ENCODE results near the gene CD72. TPM values are rescaled to one million over a fixed set of nuclear protein-coding genes. Genes with fewer than 3 reads are reported as not detected.

Gene CD72
- total RNA-seq, 1 donor from 2014 or later, result 2.1 TPM

DNA sequence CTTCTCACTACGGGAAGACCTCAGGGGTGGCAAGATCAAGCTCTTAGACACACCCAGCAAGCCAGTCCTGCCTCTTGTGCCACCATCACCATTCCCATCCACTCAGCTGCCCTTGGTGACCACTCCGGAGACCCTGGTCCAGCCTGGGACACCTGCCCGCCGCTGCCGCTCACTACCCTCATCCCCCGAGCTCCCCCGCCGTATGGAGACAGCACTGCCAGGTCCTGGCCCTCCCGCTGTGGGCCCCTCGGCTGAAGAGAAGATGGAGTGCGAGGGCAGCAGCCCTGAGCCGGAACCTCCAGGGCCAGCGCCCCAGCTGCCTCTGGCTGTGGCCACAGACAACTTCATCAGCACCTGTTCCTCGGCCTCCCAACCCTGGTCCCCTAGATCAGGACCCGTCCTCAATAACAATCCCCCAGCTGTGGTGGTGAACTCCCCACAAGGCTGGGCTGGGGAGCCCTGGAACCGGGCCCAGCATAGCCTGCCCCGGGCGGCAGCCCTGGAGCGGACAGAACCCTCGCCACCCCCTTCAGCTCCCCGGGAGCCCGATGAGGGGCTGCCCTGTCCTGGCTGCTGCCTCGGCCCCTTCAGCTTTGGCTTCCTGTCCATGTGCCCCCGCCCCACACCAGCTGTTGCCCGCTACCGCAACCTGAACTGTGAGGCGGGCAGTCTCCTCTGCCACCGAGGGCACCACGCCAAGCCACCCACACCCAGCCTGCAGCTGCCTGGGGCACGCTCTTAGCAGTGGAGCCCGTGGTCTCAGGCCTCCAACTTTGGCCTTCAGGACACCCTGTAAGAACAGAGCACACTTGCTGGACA is 9.0 kb downstream of the CD72 start:
- no peaks in the 10 kb centered on the region for H3K9me3 ChIP-seq (ENCODE audit: control insufficient read depth in 3 of 3, low read length in 3 of 3)
- peak overlapping the region; percentile 71 for H3K27ac ChIP-seq (ENCODE audit: low read depth, low read length)
- peak overlapping the region in 2 of 3 donors; percentile 45 to 60 for H3K9ac ChIP-seq (ENCODE audit: low read depth in 1 of 3, low read length in 3 of 3)
- peaks cover 30 to 45% (median 32%) of the 10 kb centered on the region in 3 donors for H3K4me1 ChIP-seq (ENCODE audit: control insufficient read depth in 3 of 3, insufficient read depth in 3 of 3, low read length in 3 of 3)
- no peak overlapping the region for H3K4me3 ChIP-seq (ENCODE audit: low read length in 3 of 3)
- peaks cover 13 to 20% (median 19%) of the 10 kb centered on the region in 3 donors for H3K36me3 ChIP-seq (ENCODE audit: control insufficient read depth in 3 of 3, insufficient read depth in 3 of 3, low read length in 3 of 3)
- no peaks in the 10 kb centered on the region for H3K27me3 ChIP-seq (ENCODE audit: control insufficient read depth in 3 of 3, insufficient read depth in 3 of 3, low read length in 3 of 3)

DNA sequence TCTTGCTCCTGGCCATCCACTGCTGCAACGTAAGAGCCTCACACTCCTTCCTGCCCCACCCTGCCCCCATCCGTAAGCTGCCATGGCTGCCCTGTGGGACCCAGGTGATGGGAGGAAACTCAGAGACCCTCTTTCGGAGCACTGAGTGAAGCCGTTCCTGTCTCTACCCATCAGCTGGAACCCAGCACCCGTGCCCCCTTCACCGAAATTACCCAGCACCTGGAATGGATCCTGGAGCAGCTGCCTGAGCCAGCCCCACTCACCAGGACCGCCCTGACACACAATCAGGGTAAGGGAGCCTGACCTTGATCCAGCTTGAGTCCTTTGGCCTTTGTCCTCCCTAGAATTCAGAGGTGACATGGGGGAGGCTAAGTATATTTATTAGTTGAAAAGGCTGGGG is 10.0 kb downstream of the CD72 start:
- peaks cover 13 to 20% (median 19%) of the 10 kb centered on the region in 3 donors for H3K36me3 ChIP-seq (ENCODE audit: control insufficient read depth in 3 of 3, insufficient read depth in 3 of 3, low read length in 3 of 3)
- no peak overlapping the region for H3K27ac ChIP-seq (ENCODE audit: low read depth, low read length)
- no peaks in the 10 kb centered on the region for H3K9me3 ChIP-seq (ENCODE audit: control insufficient read depth in 3 of 3, low read length in 3 of 3)
- no peaks in the 10 kb centered on the region for H3K27me3 ChIP-seq (ENCODE audit: control insufficient read depth in 3 of 3, insufficient read depth in 3 of 3, low read length in 3 of 3)
- no peak overlapping the region for H3K9ac ChIP-seq (ENCODE audit: low read depth in 1 of 3, low read length in 3 of 3)
- H3K4me1 ChIP-seq (ENCODE audit: control insufficient read depth in 3 of 3, insufficient read depth in 3 of 3, low read length in 3 of 3), result peaks cover 36 to 51% (median 39%) of the 10 kb centered on the region in 3 donors
- no peak overlapping the region for H3K4me3 ChIP-seq (ENCODE audit: low read length in 3 of 3)

DNA sequence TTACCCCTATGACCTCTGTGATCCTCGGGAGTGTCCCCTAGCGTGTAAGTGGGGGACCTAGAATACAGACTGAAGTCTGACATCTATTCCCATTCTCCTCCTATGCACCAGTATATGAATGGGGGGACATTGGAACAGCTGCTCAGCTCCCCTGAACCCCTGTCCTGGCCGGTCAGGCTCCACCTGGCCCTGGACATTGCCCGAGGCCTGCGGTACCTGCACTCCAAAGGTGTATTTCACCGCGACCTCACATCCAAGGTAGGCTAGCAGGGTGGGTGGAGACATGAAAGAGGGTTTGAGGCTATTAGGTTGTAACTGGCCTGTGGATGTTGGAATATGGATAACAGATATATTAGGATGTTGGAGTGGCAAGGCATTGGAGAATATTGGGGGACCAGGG is 11.5 kb downstream of the CD72 start:
- Histone ChIP-seq H3K27ac (ENCODE audit: low read depth, low read length) (no peak overlapping the region), H3K4me3 (ENCODE audit: low read length in 3 of 3) (peak overlapping the region in 2 of 3 donors; percentile 15 to 41)

DNA sequence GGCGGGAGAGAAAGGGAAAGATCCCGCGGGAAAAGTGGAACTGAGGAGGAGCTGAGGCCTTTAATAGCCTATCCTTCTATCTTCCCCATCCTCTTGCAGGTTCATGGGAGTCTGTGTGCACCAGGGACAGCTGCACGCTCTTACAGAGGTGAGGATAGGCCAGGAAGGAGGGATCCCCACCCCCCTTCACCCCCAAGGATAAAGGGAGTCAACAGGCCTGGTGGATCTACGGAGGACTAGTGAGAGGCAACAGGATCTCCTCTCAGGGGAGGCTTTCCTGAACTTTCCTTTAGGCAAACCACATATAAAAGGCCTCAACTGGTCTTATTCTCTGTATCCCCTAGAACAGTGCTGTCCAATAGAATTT is 12.1 kb downstream of the CD72 start:
- peaks cover 13 to 20% (median 19%) of the 10 kb centered on the region in 3 donors for H3K36me3 ChIP-seq (ENCODE audit: control insufficient read depth in 3 of 3, insufficient read depth in 3 of 3, low read length in 3 of 3)
- no peaks in the 10 kb centered on the region for H3K9me3 ChIP-seq (ENCODE audit: control insufficient read depth in 3 of 3, low read length in 3 of 3)
- peak overlapping the region; percentile 79 to 97 (median 82) for H3K4me3 ChIP-seq (ENCODE audit: low read length in 3 of 3)
- H3K27me3 ChIP-seq (ENCODE audit: control insufficient read depth in 3 of 3, insufficient read depth in 3 of 3, low read length in 3 of 3), result no peaks in the 10 kb centered on the region
- H3K27ac ChIP-seq (ENCODE audit: low read depth, low read length), result no peak overlapping the region
- peaks cover 39 to 60% (median 46%) of the 10 kb centered on the region in 3 donors for H3K4me1 ChIP-seq (ENCODE audit: control insufficient read depth in 3 of 3, insufficient read depth in 3 of 3, low read length in 3 of 3)
- H3K9ac ChIP-seq (ENCODE audit: low read depth in 1 of 3, low read length in 3 of 3), result peak overlapping the region; percentile 69 to 89 (median 83)

More for the DNA sequence above, 11.5 kb downstream of the CD72 start:
- no peaks in the 10 kb centered on the region for H3K27me3 ChIP-seq (ENCODE audit: control insufficient read depth in 3 of 3, insufficient read depth in 3 of 3, low read length in 3 of 3)
- no peaks in the 10 kb centered on the region for H3K9me3 ChIP-seq (ENCODE audit: control insufficient read depth in 3 of 3, low read length in 3 of 3)
- H3K36me3 ChIP-seq (ENCODE audit: control insufficient read depth in 3 of 3, insufficient read depth in 3 of 3, low read length in 3 of 3), result peaks cover 13 to 20% (median 19%) of the 10 kb centered on the region in 3 donors
- peaks cover 41 to 60% (median 46%) of the 10 kb centered on the region in 3 donors for H3K4me1 ChIP-seq (ENCODE audit: control insufficient read depth in 3 of 3, insufficient read depth in 3 of 3, low read length in 3 of 3)
- peak overlapping the region; percentile 44 to 83 (median 57) for H3K9ac ChIP-seq (ENCODE audit: low read depth in 1 of 3, low read length in 3 of 3)

DNA sequence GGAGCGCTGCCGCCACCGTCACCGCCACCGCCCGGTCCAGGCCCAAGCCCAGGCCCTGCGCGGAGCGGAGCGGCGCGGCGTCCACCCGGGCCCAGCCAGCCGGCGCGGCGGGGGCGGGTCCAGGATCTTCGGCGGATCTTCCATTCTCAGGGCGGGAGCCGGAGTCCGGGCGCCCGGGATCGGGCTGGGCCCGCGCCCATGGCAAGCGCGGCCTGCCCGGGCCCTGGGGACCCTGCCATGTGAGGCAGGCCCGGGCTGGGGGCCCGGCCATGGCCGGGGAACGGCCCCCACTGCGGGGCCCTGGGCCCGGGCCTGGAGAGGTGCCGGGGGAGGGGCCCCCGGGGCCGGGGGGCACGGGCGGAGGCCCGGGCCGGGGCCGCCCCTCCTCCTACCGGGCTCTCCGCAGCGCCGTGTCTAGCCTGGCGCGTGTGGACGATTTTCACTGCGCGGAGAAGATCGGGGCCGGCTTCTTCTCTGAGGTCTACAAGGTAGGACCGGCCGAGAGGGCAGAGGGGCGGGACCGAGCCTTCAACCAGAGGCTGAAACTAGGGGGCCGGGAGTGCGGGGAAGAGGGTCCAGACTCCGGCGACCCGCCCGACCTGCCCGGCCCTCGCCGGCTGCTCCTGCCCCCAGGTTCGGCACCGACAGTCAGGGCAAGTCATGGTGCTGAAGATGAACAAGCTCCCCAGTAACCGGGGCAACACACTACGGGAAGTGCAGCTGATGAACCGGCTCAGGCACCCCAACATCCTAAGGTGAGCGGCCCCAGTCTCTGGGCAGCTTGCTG is 12.7 kb downstream of the CD72 start:
- peaks cover 13 to 20% (median 19%) of the 10 kb centered on the region in 3 donors for H3K36me3 ChIP-seq (ENCODE audit: control insufficient read depth in 3 of 3, insufficient read depth in 3 of 3, low read length in 3 of 3)
- no peak overlapping the region for H3K27ac ChIP-seq (ENCODE audit: low read depth, low read length)
- H3K4me3 ChIP-seq (ENCODE audit: low read length in 3 of 3), result peak overlapping the region; percentile 79 to 97 (median 82)
- H3K27me3 ChIP-seq (ENCODE audit: control insufficient read depth in 3 of 3, insufficient read depth in 3 of 3, low read length in 3 of 3), result no peaks in the 10 kb centered on the region
- H3K9me3 ChIP-seq (ENCODE audit: control insufficient read depth in 3 of 3, low read length in 3 of 3), result no peaks in the 10 kb centered on the region
- peaks cover 38 to 61% (median 48%) of the 10 kb centered on the region in 3 donors for H3K4me1 ChIP-seq (ENCODE audit: control insufficient read depth in 3 of 3, insufficient read depth in 3 of 3, low read length in 3 of 3)
- H3K9ac ChIP-seq (ENCODE audit: low read depth in 1 of 3, low read length in 3 of 3), result peak overlapping the region; percentile 70 to 89 (median 83)

DNA sequence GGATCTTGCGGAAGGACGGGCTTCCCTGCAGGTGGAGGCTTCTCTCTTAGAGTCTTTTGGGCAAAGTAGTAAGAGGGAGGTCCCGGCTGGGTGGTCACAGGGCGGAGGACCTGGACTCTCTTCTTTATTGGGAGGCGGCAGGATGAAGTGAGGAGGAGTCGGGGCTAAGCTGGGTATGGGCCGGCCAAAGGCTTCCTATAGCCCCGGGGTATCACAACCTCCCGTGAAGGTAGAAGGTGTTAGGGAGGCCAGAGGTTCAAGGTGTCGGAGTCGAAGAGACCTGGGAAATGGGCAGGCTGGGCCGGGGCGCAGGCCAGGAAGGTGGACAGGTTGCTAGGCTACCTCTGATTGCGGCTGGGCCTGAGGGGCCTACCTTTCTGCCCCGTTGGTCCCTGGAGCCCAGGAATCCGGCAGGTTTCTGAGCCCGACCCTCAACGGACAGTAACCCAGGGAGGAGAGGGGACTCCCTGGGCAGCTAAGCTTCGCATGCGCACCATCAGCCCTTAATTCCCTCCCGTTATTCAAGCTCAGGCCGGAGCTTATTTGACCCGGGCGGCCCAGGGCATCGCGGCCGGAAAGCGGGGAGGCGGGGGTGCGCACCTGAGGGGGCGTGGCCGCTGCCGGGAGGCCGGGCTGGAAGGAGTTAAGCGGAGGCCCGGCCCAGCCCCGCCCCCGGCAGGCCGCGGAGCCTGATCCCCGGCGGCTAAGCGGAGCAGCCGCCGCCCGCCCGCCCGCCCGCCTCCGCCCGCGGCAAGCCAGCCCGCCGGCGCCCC is 13.4 kb downstream of the CD72 start, which contains the start of gene TESK1:
Gene TESK1, plus strand, starts transcription at position 685 of the 773 bp plus-strand sequence. CDS start 358 bp downstream, outside the sequence.
- Histone ChIP-seq H3K9ac (ENCODE audit: low read depth in 1 of 3, low read length in 3 of 3) (peak within 1 kb of the TSS; percentile 93 to 99 (median 95)), H3K4me3 (ENCODE audit: low read length in 3 of 3) (peak within 1 kb of the TSS; percentile 82 to 97 (median 93)), H3K4me1 (ENCODE audit: control insufficient read depth in 3 of 3, insufficient read depth in 3 of 3, low read length in 3 of 3) (peaks cover 40 to 61% (median 51%) of the 10 kb centered on the region in 3 donors), H3K27ac (ENCODE audit: low read depth, low read length) (peak within 1 kb of the TSS; percentile 97), H3K9me3 (ENCODE audit: control insufficient read depth in 3 of 3, low read length in 3 of 3) (no peaks in the 10 kb centered on the region), H3K27me3 (ENCODE audit: control insufficient read depth in 3 of 3, insufficient read depth in 3 of 3, low read length in 3 of 3) (no peaks in the 10 kb centered on the region), H3K36me3 (ENCODE audit: control insufficient read depth in 3 of 3, insufficient read depth in 3 of 3, low read length in 3 of 3) (peaks cover 13 to 20% (median 16%) of the 10 kb centered on the region in 3 donors)

DNA sequence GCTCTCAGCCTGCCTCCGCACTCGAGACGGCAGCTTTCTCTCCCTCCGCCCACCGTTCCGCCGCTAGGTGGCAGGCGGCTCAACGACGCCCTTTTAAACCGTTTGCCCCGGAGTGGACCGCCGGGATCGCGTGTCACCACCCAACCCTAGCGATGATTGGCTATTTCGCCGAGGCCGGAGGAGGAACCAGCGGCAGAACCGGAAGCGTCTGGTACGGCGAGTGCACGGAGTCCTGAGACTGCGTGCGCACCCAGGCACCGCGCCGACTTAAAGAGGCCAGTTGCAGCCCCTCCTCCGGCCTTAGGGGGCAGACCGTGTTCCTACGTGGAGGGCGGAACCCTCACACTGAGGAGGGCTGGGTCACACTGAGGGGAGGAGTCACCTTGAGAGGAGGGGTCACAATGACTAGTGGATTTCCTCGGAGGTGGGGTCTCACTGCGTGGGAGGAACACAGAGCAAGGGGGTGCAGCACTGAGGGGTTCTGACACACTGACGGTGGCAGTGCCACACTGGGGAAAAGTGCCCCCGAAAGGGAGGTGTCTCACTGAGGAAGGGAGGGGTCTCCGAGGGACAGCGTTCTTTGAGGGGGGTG is 14.1 kb downstream of the CD72 start:
- peak overlapping the region; percentile 97 for H3K27ac ChIP-seq (ENCODE audit: low read depth, low read length)
- peaks cover 12 to 18% (median 16%) of the 10 kb centered on the region in 3 donors for H3K36me3 ChIP-seq (ENCODE audit: control insufficient read depth in 3 of 3, insufficient read depth in 3 of 3, low read length in 3 of 3)
- no peaks in the 10 kb centered on the region for H3K27me3 ChIP-seq (ENCODE audit: control insufficient read depth in 3 of 3, insufficient read depth in 3 of 3, low read length in 3 of 3)
- H3K9ac ChIP-seq (ENCODE audit: low read depth in 1 of 3, low read length in 3 of 3), result peak overlapping the region; percentile 93 to 99 (median 95)
- no peaks in the 10 kb centered on the region for H3K9me3 ChIP-seq (ENCODE audit: control insufficient read depth in 3 of 3, low read length in 3 of 3)
- H3K4me1 ChIP-seq (ENCODE audit: control insufficient read depth in 3 of 3, insufficient read depth in 3 of 3, low read length in 3 of 3), result peaks cover 41 to 61% (median 51%) of the 10 kb centered on the region in 3 donors
- H3K4me3 ChIP-seq (ENCODE audit: low read length in 3 of 3), result peak overlapping the region; percentile 85 to 97 (median 93)

DNA sequence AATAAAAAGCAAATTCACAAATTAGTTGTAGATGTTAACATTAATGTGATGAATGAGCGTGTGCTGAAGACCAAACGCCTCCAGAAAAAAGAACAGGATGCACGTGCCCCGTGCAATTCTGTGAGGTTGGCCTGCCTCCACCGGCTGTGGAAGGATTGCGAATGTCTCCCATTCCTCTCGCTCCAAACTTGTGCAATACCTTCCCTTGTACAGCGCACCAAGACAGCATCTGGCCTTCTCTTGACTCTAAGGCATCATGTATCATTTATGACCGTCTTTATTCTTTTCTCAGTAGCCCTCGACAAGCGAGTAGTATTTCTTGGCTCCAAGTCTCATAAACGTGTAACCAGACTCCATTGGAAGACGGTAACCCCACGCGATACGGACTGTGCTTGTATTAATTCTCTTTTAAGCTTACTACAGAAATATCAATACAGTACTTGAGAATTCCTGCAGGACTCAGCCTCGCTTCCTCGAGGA is 14.7 kb downstream of the CD72 start:
- Histone ChIP-seq H3K4me3 (ENCODE audit: low read length in 3 of 3) (peak overlapping the region; percentile 77 to 91 (median 85)), H3K36me3 (ENCODE audit: control insufficient read depth in 3 of 3, insufficient read depth in 3 of 3, low read length in 3 of 3) (peaks cover 7 to 13% (median 12%) of the 10 kb centered on the region in 3 donors), H3K4me1 (ENCODE audit: control insufficient read depth in 3 of 3, insufficient read depth in 3 of 3, low read length in 3 of 3) (peaks cover 46 to 62% (median 51%) of the 10 kb centered on the region in 3 donors), H3K9me3 (ENCODE audit: control insufficient read depth in 3 of 3, low read length in 3 of 3) (no peaks in the 10 kb centered on the region), H3K27ac (ENCODE audit: low read depth, low read length) (peak overlapping the region; percentile 97), H3K27me3 (ENCODE audit: control insufficient read depth in 3 of 3, insufficient read depth in 3 of 3, low read length in 3 of 3) (no peaks in the 10 kb centered on the region), H3K9ac (ENCODE audit: low read depth in 1 of 3, low read length in 3 of 3) (peak overlapping the region; percentile 79 to 88 (median 81))
